Posterior cingulate gyrus (tissue), 11 donors: Measurements from ENCODE around the gene RANGRF.
A peak's percentile ranks its signal among the peaks of the same experiment; 100 is the strongest.

Source experiments
- DNase-seq, 10 donors: peaks; one replicate each; pipeline versions ENCODE4 v3.0.0 to v3.0.0-alpha.2; 2020 to 2021; ENCODE audit warnings: mixed read lengths in 3 of 10
- intact Hi-C: fragments of 100-400 bp; cut with DNase I; formaldehyde crosslinking; loops from one replicate; pipeline ENCODE4 v1.15.1; 2023

Gene RANGRF

GRCh38 chr17:8311131-8311790 is 22.8 kb downstream of the RANGRF start:
- intact Hi-C loops: no loop called here
- peak in 2 of 10 donors; percentile 39 to 52 for DNase-seq

- intact Hi-C loops: no loop called here
- peak in 1 of 10 donors; percentile 61 for DNase-seq
These were observed 23.8 kb downstream of the RANGRF start for GRCh38 chr17:8312251-8312650.

GRCh38 chr17:8312726-8313600 is 24.5 kb downstream of the RANGRF start:
- intact Hi-C loops: no loop called here
- DNase-seq: peak in 1 of 10 donors; percentile 36

- DNase-seq: peak in 1 of 10 donors; percentile 81
- intact Hi-C loops: no loop called here
These were observed 26.6 kb downstream of the RANGRF start for GRCh38 chr17:8314797-8315763.

- intact Hi-C loops: no loop called here
- peak in 5 of 10 donors; percentile 31 to 92 (median 77) for DNase-seq
These were observed 27.3 kb downstream of the RANGRF start for GRCh38 chr17:8315764-8316217.

- intact Hi-C loops: no loop called here
- DNase-seq: peak in 1 of 10 donors; percentile 70
These were observed 29.8 kb downstream of the RANGRF start for GRCh38 chr17:8318010-8318935.

GRCh38 chr17:8320262-8320661 is 31.8 kb downstream of the RANGRF start:
- DNase-seq: peak in 1 of 10 donors; percentile 2
- intact Hi-C loops: no loop called here

- intact Hi-C loops: no loop called here
- DNase-seq: peak in 1 of 10 donors; percentile 63
These were observed 32.5 kb downstream of the RANGRF start for GRCh38 chr17:8320990-8321389.

- DNase-seq: peak in 1 of 10 donors; percentile 15
- intact Hi-C loops: no loop called here
These were observed 33.6 kb downstream of the RANGRF start for GRCh38 chr17:8322061-8322460.

GRCh38 chr17:8324132-8324531 is 35.7 kb downstream of the RANGRF start:
- intact Hi-C loops: no loop called here
- peak in 1 of 10 donors; percentile 24 for DNase-seq

GRCh38 chr17:8324923-8325322 is 36.5 kb downstream of the RANGRF start:
- peak in 1 of 10 donors; percentile 22 for DNase-seq
- intact Hi-C loops: no loop called here

- peak in 4 of 10 donors; percentile 32 to 89 (median 76) for DNase-seq
- intact Hi-C loops: no loop called here
These were observed 38.2 kb downstream of the RANGRF start for GRCh38 chr17:8326511-8327302.

- DNase-seq: peak in 1 of 10 donors; percentile 71
- intact Hi-C loops: no loop called here
These were observed 38.8 kb downstream of the RANGRF start for GRCh38 chr17:8327303-8327649.

- DNase-seq: no peak
- intact Hi-C loops: no loop called here
These were observed 43.7 kb downstream of the RANGRF start for GRCh38 chr17:8332128-8332527.

GRCh38 chr17:8332688-8333087 is 44.2 kb downstream of the RANGRF start:
- peak in 3 of 10 donors; percentile 24 to 79 (median 69) for DNase-seq
- intact Hi-C loops: no loop called here

GRCh38 chr17:8333281-8333680 is 44.8 kb downstream of the RANGRF start:
- intact Hi-C loops: no loop called here
- peak in 2 of 10 donors; percentile 36 to 47 for DNase-seq

- peak in 2 of 10 donors; percentile 11 to 33 for DNase-seq
- intact Hi-C loops: no loop called here
These were observed 49.6 kb downstream of the RANGRF start for GRCh38 chr17:8337802-8338752.
